Measurements from ENCODE around the gene TENM4. TPM values are rescaled to one million over a fixed set of nuclear protein-coding genes. Genes with fewer than 3 reads are reported as not detected.

Gene TENM4
- polyA plus RNA-seq, 1 donor from 2014 or later, result 16.8 TPM

DNA sequence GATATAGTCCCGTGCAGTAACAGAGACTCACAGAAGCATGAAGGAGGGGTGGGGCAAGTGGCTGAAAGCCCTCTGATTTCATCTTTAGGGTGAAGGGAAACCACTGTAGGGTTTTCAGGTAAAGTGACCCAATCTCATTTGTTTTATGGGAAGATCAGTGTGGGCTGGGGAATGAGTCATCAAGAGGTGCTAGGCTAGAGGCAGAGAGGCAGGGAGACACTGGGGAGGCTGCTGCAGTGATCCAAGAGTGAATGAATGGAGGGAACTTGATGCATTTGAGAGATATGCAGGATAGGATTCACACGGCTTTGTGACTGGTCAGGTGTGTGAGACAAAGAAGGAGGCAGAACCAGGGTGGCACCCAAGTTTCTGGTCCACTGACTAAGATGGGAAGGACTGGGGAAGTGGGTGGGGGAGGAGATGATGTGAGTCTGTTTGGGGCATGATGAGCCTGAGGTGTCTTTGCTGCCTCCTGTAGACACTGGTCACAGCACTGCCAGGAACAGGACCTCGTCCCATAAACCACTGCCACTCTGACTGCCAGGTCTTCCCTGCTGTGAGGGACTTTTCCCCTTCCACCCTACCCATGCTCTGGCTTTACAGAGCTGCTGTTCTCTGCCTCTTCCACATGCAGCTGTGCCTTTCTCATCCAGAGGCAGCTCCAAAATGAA, 239.0 kb downstream of the TENM4 start:
- Histone ChIP-seq H3K27me3 (ENCODE audit: insufficient read depth, low read depth, low read length) (no peaks in the 10 kb centered on the region), H3K9ac (ENCODE audit: low read length) (no peak overlapping the region), H3K79me2 (replicated peaks; ENCODE audit: insufficient read depth, low read length) (no peaks in the 10 kb centered on the region), H3K9me3 (ENCODE audit: low read length) (no peaks in the 10 kb centered on the region), H3K4me2 (ENCODE audit: low read length) (no peak overlapping the region), H4K20me1 (ENCODE audit: insufficient read depth) (no peaks in the 10 kb centered on the region), H3K4me3 (ENCODE audit: low read length) (no peak overlapping the region), H3K36me3 (ENCODE audit: insufficient read depth, low read length) (no peaks in the 10 kb centered on the region), H3K27ac (ENCODE audit: low read length) (no peak overlapping the region), H3F3A (ENCODE audit: insufficient read depth, low read length, poor library complexity, severe bottlenecking) (no peaks in the 10 kb centered on the region), H3K9me2 (ENCODE audit: insufficient read depth, low read length) (no peaks in the 10 kb centered on the region), H2AFZ (ENCODE audit: low read depth, low read length) (no peak overlapping the region)
- TF ChIP-seq EP300 (conservative IDR thresholded peaks at IDR 0.05; ENCODE audit: poor library complexity, severe bottlenecking) (no peak), RAD21 (conservative IDR thresholded peaks at IDR 0.05) (no peak), EZH2 (IDR thresholded peaks at IDR 0.05; ENCODE audit: borderline replicate concordance, insufficient read depth, low read length, poor library complexity, severe bottlenecking) (no peak)

DNA sequence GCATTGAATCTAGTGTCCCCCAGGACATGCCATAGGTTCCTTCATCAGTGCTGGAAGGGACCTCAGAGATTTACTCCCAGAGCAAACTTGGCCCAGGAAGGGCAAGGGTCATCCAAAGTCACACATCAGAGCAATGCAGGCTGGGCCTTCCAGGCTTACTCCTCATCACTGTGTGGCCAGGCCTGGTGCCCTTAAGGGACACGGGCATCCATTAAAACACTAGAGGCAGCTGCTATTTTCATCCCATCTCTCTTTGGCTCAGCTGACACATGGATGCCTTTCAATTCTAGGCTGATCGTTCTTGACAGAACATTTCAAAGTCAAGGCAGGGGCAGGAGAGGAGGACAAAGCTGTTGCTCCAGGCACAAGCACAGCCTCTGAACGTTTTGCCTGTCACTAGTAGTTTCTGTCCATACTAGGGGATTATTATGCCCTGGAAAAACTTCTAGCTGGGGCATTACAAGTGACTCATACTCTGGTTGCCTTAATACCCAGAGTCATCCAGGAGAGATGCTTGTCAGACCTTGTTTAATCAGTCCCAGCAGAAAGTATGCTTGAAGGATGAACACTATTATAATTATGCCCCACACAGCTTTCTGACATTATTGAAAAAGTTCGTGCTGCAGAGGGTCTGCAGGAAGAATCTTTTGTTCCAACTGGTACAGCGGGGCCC, 240.3 kb downstream of the TENM4 start:
- no peak overlapping the region for H3K4me2 ChIP-seq (ENCODE audit: low read length)
- no peaks in the 10 kb centered on the region for H3K27me3 ChIP-seq (ENCODE audit: insufficient read depth, low read depth, low read length)
- H4K20me1 ChIP-seq (ENCODE audit: insufficient read depth), result no peaks in the 10 kb centered on the region
- H3K9ac ChIP-seq (ENCODE audit: low read length), result no peak overlapping the region
- no peak overlapping the region for H3K4me3 ChIP-seq (ENCODE audit: low read length)
- no peak overlapping the region for H3K27ac ChIP-seq (ENCODE audit: low read length)
- TF ChIP-seq MXI1 (conservative IDR thresholded peaks at IDR 0.05; ENCODE audit: poor library complexity, severe bottlenecking) (no peak), EZH2 (IDR thresholded peaks at IDR 0.05; ENCODE audit: borderline replicate concordance, insufficient read depth, low read length, poor library complexity, severe bottlenecking) (no peak), POLR2AphosphoS5 (IDR thresholded peaks at IDR 0.05) (no peak), TAF1 (IDR thresholded peaks at IDR 0.05; ENCODE audit: low read depth) (no peak), EP300 (conservative IDR thresholded peaks at IDR 0.05; ENCODE audit: poor library complexity, severe bottlenecking) (no peak), RAD21 (conservative IDR thresholded peaks at IDR 0.05) (no peak), SMC3 (conservative IDR thresholded peaks at IDR 0.05; ENCODE audit: poor library complexity) (no peak)
- TF ChIP-seq, protein P1, sequence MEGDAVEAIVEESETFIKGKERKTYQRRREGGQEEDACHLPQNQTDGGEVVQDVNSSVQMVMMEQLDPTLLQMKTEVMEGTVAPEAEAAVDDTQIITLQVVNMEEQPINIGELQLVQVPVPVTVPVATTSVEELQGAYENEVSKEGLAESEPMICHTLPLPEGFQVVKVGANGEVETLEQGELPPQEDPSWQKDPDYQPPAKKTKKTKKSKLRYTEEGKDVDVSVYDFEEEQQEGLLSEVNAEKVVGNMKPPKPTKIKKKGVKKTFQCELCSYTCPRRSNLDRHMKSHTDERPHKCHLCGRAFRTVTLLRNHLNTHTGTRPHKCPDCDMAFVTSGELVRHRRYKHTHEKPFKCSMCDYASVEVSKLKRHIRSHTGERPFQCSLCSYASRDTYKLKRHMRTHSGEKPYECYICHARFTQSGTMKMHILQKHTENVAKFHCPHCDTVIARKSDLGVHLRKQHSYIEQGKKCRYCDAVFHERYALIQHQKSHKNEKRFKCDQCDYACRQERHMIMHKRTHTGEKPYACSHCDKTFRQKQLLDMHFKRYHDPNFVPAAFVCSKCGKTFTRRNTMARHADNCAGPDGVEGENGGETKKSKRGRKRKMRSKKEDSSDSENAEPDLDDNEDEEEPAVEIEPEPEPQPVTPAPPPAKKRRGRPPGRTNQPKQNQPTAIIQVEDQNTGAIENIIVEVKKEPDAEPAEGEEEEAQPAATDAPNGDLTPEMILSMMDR (IDR thresholded peaks at IDR 0.05; ENCODE audit: poor library complexity, severe bottlenecking), result no peak
- TF ChIP-seq, protein P2, sequence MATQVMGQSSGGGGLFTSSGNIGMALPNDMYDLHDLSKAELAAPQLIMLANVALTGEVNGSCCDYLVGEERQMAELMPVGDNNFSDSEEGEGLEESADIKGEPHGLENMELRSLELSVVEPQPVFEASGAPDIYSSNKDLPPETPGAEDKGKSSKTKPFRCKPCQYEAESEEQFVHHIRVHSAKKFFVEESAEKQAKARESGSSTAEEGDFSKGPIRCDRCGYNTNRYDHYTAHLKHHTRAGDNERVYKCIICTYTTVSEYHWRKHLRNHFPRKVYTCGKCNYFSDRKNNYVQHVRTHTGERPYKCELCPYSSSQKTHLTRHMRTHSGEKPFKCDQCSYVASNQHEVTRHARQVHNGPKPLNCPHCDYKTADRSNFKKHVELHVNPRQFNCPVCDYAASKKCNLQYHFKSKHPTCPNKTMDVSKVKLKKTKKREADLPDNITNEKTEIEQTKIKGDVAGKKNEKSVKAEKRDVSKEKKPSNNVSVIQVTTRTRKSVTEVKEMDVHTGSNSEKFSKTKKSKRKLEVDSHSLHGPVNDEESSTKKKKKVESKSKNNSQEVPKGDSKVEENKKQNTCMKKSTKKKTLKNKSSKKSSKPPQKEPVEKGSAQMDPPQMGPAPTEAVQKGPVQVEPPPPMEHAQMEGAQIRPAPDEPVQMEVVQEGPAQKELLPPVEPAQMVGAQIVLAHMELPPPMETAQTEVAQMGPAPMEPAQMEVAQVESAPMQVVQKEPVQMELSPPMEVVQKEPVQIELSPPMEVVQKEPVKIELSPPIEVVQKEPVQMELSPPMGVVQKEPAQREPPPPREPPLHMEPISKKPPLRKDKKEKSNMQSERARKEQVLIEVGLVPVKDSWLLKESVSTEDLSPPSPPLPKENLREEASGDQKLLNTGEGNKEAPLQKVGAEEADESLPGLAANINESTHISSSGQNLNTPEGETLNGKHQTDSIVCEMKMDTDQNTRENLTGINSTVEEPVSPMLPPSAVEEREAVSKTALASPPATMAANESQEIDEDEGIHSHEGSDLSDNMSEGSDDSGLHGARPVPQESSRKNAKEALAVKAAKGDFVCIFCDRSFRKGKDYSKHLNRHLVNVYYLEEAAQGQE (IDR thresholded peaks at IDR 0.05; ENCODE audit: borderline replicate concordance), result no peak
- H3K79me2 ChIP-seq (replicated peaks; ENCODE audit: insufficient read depth, low read length), result no peaks in the 10 kb centered on the region
- H3K9me2 ChIP-seq (ENCODE audit: insufficient read depth, low read length), result no peaks in the 10 kb centered on the region
- H2AFZ ChIP-seq (ENCODE audit: low read depth, low read length), result no peak overlapping the region
- H3K9me3 ChIP-seq (ENCODE audit: low read length), result no peaks in the 10 kb centered on the region
- no peaks in the 10 kb centered on the region for H3F3A ChIP-seq (ENCODE audit: insufficient read depth, low read length, poor library complexity, severe bottlenecking)
- no peaks in the 10 kb centered on the region for H3K36me3 ChIP-seq (ENCODE audit: insufficient read depth, low read length)
